ENCODE data around the gene PRPF38B.

DNA sequence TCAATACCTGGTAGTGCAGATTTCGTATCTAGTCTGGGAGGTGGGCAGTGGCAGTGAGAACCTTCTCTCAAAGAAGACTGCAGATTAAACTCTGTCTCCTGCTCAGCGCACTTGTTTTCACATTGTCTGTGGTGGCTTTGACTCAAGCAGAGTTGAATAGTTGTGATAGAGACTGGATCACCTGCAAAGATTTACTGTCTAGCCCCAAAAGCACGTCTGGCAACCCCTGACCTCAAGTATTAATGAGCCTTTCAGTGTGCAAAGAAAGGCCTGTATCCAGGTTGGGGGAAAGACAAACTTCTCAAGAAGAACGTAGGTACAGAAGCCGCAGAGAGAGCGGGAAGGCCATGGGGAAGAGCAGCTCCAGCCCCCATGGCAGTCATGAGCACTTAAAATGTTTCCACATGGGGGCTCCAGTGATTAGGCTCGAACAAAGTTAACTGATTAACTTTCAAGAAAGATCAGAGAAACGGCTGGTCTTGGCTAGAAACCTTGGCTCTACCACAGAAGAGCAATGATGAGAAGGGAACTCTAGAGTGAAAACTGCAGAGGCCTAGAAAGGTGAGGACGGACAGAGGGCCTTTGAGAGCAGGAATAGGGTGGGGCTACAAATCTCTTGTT is 46.4 kb upstream of the PRPF38B start:
- TF ChIP-seq, protein P1, sequence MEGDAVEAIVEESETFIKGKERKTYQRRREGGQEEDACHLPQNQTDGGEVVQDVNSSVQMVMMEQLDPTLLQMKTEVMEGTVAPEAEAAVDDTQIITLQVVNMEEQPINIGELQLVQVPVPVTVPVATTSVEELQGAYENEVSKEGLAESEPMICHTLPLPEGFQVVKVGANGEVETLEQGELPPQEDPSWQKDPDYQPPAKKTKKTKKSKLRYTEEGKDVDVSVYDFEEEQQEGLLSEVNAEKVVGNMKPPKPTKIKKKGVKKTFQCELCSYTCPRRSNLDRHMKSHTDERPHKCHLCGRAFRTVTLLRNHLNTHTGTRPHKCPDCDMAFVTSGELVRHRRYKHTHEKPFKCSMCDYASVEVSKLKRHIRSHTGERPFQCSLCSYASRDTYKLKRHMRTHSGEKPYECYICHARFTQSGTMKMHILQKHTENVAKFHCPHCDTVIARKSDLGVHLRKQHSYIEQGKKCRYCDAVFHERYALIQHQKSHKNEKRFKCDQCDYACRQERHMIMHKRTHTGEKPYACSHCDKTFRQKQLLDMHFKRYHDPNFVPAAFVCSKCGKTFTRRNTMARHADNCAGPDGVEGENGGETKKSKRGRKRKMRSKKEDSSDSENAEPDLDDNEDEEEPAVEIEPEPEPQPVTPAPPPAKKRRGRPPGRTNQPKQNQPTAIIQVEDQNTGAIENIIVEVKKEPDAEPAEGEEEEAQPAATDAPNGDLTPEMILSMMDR (IDR thresholded peaks at IDR 0.05) = no peak
- TF ChIP-seq POLR2A (IDR thresholded peaks at IDR 0.05) = no peak

Measured in body of pancreas (tissue), 4 donors.